ENCODE data around the gene SNX22.
A peak's percentile ranks its signal among the peaks of the same experiment; 100 is the strongest.

SNX22 gene

GRCh38 chr15:64136347-64136746 lies 15.2 kb upstream of the SNX22 start:
- no peak for DNase-seq

GRCh38 chr15:64137226-64137833 lies 14.2 kb upstream of the SNX22 start:
- no peak for DNase-seq

GRCh38 chr15:64138331-64138941 lies 13.1 kb upstream of the SNX22 start:
- DNase-seq = no peak

GRCh38 chr15:64141798-64142512 lies 9.6 kb upstream of the SNX22 start:
- no peak for DNase-seq

GRCh38 chr15:64143276-64143675 lies 8.3 kb upstream of the SNX22 start:
- DNase-seq = no peak

- DNase-seq = no peak
These were observed 7.4 kb upstream of the SNX22 start for GRCh38 chr15:64144192-64144564.

GRCh38 chr15:64144565-64145281 lies 6.8 kb upstream of the SNX22 start:
- DNase-seq = no peak

- no peak for DNase-seq
These were observed 5.5 kb upstream of the SNX22 start for GRCh38 chr15:64146041-64146440.

- no peak for DNase-seq
These were observed 5.0 kb upstream of the SNX22 start for GRCh38 chr15:64146520-64146884.

GRCh38 chr15:64146885-64147681 lies 4.4 kb upstream of the SNX22 start:
- DNase-seq = no peak

GRCh38 chr15:64148168-64148567 lies 3.4 kb upstream of the SNX22 start:
- no peak for DNase-seq

- DNase-seq = no peak
These were observed 3.0 kb upstream of the SNX22 start for GRCh38 chr15:64148581-64148980.

GRCh38 chr15:64149424-64149823 lies 2.1 kb upstream of the SNX22 start:
- peak; percentile 6 for DNase-seq

- DNase-seq = no peak
These were observed 1.5 kb upstream of the SNX22 start for GRCh38 chr15:64149893-64150578.

GRCh38 chr15:64152507-64153387 lies 1.2 kb downstream of the SNX22 start:
- DNase-seq = peak; percentile 3

- peak; percentile 74 for DNase-seq
These were observed 2.2 kb downstream of the SNX22 start for GRCh38 chr15:64153480-64154367.

- DNase-seq = no peak
These were observed 4.5 kb downstream of the SNX22 start for GRCh38 chr15:64155802-64156651.

GRCh38 chr15:64156652-64157331 lies 5.3 kb downstream of the SNX22 start:
- no peak for DNase-seq

Measured in NCI-H510A treated with DMSO at 0.1 percent for 48 hours (cell line).